Fibroblast of the aortic adventitia (primary cell): Measurements from ENCODE around the gene EEF2. TPM values are rescaled to one million over a fixed set of nuclear protein-coding genes. Genes with fewer than 3 reads are reported as not detected.
"Not testable (repeated sequence)": the region's sequence is repeated elsewhere in the genome, so short reads cannot be mapped to it uniquely, and the experiment has no call there.

Experiments used
- DNase-seq: peaks from one replicate; pipeline ENCODE4 v3.0.0-alpha.2; 2010; ENCODE audit warnings: low read depth
- H3K4me3 ChIP-seq: 2 replicates; pipeline ENCODE4 v1.5.1; 2011; ENCODE audit warnings: low read depth, mild to moderate bottlenecking, control low read depth, low read length, moderate library complexity
- CTCF ChIP-seq: IDR thresholded peaks from 2 replicates; pipeline ENCODE4 v1.5.1; 2011; ENCODE audit warnings: mild to moderate bottlenecking, low read length, control low read depth, inconsistent platforms; ENCODE audit not compliant: insufficient read depth
- total RNA-seq: library from RNA; depleted of rRNA; stranded (reverse); fragments of >200 nt; gene quantifications from 2 replicates; pipeline ENCODE4 v1.2.3, GENCODE V29; 2012; ENCODE audit warnings: low replicate concordance

Gene EEF2
- total RNA-seq, 1 donor = 1,964 TPM

GRCh38 chr19:3954107-3954506, 31.2 kb downstream of the EEF2 start:
- TF ChIP-seq CTCF = no peak
- H3K4me3 ChIP-seq = no peak overlapping the region
- no peak for DNase-seq

GRCh38 chr19:3952755-3953276, 32.4 kb downstream of the EEF2 start:
- H3K4me3 ChIP-seq, DNase-seq: not testable (repeated sequence)

GRCh38 chr19:3950871-3951861, 34.1 kb downstream of the EEF2 start:
- TF ChIP-seq CTCF = no peak
- DNase-seq = no peak
- H3K4me3 ChIP-seq = no peak overlapping the region

GRCh38 chr19:3949997-3950859, 35.0 kb downstream of the EEF2 start:
- DNase-seq = no peak
- H3K4me3 ChIP-seq = no peak overlapping the region
- no peak for TF ChIP-seq CTCF

- no peak for TF ChIP-seq CTCF
- no peak for DNase-seq
- H3K4me3 ChIP-seq = no peak overlapping the region
These were observed 36.0 kb downstream of the EEF2 start for GRCh38 chr19:3949294-3949693.

GRCh38 chr19:3947316-3947933, 37.8 kb downstream of the EEF2 start:
- DNase-seq = not testable (repeated sequence)

GRCh38 chr19:3945838-3946237, 39.4 kb downstream of the EEF2 start:
- TF ChIP-seq CTCF = no peak
- peak; percentile 35 for DNase-seq
- H3K4me3 ChIP-seq = no peak overlapping the region

More at GRCh38 chr19:3947316-3947933, 37.8 kb downstream of the EEF2 start:
- H3K4me3 ChIP-seq = not testable (repeated sequence)
